ENCODE measurements around the gene MFN2.

MFN2 gene

GRCh38 chr1:11960715-11961114 is 19.5 kb upstream of the MFN2 start:
- no peak overlapping the region for H3K27ac ChIP-seq (ENCODE audit: low read length)
- H3K27me3 ChIP-seq (ENCODE audit: control insufficient read depth in 1 of 2, insufficient read depth in 2 of 2, low read length in 2 of 2) = no peaks in the 10 kb centered on the region
- no peaks in the 10 kb centered on the region for H3K4me1 ChIP-seq (ENCODE audit: control insufficient read depth, insufficient read depth, low read length)
- peaks cover 55% of the 10 kb centered on the region in 2 donors for H3K36me3 ChIP-seq (ENCODE audit: control insufficient read depth in 2 of 2, insufficient read depth in 2 of 2, low read length in 2 of 2)
- no peak overlapping the region for H3K9ac ChIP-seq (ENCODE audit: low read length in 2 of 2)
- no peaks in the 10 kb centered on the region for H3K9me3 ChIP-seq (ENCODE audit: control insufficient read depth in 2 of 2, low read length in 2 of 2)
- no peak overlapping the region for H3K4me3 ChIP-seq (ENCODE audit: low read length in 2 of 2)

- Histone ChIP-seq H3K9ac (ENCODE audit: low read length in 2 of 2) (no peak overlapping the region), H3K36me3 (ENCODE audit: control insufficient read depth in 2 of 2, insufficient read depth in 2 of 2, low read length in 2 of 2) (peaks cover 59% of the 10 kb centered on the region in 2 donors), H3K4me1 (ENCODE audit: control insufficient read depth, insufficient read depth, low read length) (no peaks in the 10 kb centered on the region), H3K4me3 (ENCODE audit: low read length in 2 of 2) (no peak overlapping the region), H3K9me3 (ENCODE audit: control insufficient read depth in 2 of 2, low read length in 2 of 2) (no peaks in the 10 kb centered on the region), H3K27ac (ENCODE audit: low read length) (no peak overlapping the region), H3K27me3 (ENCODE audit: control insufficient read depth in 1 of 2, insufficient read depth in 2 of 2, low read length in 2 of 2) (no peaks in the 10 kb centered on the region)
These were observed 19.0 kb upstream of the MFN2 start for GRCh38 chr1:11961230-11961629.

DNA sequence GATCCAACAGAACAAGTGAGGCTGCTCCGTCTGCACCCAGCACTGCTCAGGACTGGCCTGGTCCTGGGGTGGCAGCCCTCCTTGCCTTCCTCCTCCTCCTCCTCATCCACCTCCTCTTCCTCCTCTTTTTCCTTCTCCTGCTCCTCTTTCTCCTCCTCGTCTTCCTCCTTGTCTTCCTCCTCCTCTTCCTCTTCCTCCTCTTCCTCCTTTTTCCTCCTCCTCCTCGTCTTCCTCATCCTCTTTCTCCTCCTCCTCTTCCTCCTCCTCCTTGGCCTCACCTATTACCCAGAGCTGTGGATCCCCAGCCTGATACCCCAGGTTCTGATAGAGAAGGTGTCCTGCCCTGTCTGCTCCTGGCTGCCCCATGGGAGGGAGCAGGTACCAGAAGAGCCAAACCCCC is 16.6 kb upstream of the MFN2 start:
- H3K27me3 ChIP-seq (ENCODE audit: control insufficient read depth in 1 of 2, insufficient read depth in 2 of 2, low read length in 2 of 2) = no peaks in the 10 kb centered on the region
- no peak overlapping the region for H3K4me3 ChIP-seq (ENCODE audit: low read length in 2 of 2)
- no peaks in the 10 kb centered on the region for H3K4me1 ChIP-seq (ENCODE audit: control insufficient read depth, insufficient read depth, low read length)
- peaks cover 40 to 41% of the 10 kb centered on the region in 2 donors for H3K36me3 ChIP-seq (ENCODE audit: control insufficient read depth in 2 of 2, insufficient read depth in 2 of 2, low read length in 2 of 2)
- no peak overlapping the region for H3K27ac ChIP-seq (ENCODE audit: low read length)
- no peak overlapping the region for H3K9ac ChIP-seq (ENCODE audit: low read length in 2 of 2)
- no peaks in the 10 kb centered on the region for H3K9me3 ChIP-seq (ENCODE audit: control insufficient read depth in 2 of 2, low read length in 2 of 2)

DNA sequence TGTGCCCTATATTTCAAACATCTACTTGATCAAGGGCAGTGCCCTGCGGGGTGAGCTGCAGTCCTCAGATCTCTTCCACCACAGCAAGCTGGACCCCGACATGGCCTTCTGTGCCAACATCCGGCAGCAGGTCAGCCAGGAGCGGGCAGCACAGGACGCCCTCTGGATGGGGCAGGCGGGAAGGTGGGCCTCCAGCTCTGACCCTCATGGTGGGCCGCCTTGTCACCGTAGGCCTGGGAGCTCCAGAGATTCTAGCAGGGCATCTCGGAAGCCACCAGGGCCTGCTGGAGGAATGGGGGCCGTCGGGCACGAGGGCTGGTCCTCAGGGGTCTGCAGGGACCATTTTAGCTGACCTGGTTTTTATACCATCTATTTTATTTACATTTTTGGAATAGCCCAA is 15.6 kb upstream of the MFN2 start:
- Histone ChIP-seq H3K27ac (ENCODE audit: low read length) (no peak overlapping the region), H3K36me3 (ENCODE audit: control insufficient read depth in 2 of 2, insufficient read depth in 2 of 2, low read length in 2 of 2) (peaks cover 38 to 46% of the 10 kb centered on the region in 2 donors), H3K9me3 (ENCODE audit: control insufficient read depth in 2 of 2, low read length in 2 of 2) (no peaks in the 10 kb centered on the region), H3K4me3 (ENCODE audit: low read length in 2 of 2) (no peak overlapping the region), H3K9ac (ENCODE audit: low read length in 2 of 2) (no peak overlapping the region), H3K27me3 (ENCODE audit: control insufficient read depth in 1 of 2, insufficient read depth in 2 of 2, low read length in 2 of 2) (no peaks in the 10 kb centered on the region), H3K4me1 (ENCODE audit: control insufficient read depth, insufficient read depth, low read length) (no peaks in the 10 kb centered on the region)

- H3K36me3 ChIP-seq (ENCODE audit: control insufficient read depth in 2 of 2, insufficient read depth in 2 of 2, low read length in 2 of 2) = peaks cover 28 to 36% of the 10 kb centered on the region in 2 donors
- H3K27ac ChIP-seq (ENCODE audit: low read length) = no peak overlapping the region
- H3K4me1 ChIP-seq (ENCODE audit: control insufficient read depth, insufficient read depth, low read length) = no peaks in the 10 kb centered on the region
- no peaks in the 10 kb centered on the region for H3K27me3 ChIP-seq (ENCODE audit: control insufficient read depth in 1 of 2, insufficient read depth in 2 of 2, low read length in 2 of 2)
- no peaks in the 10 kb centered on the region for H3K9me3 ChIP-seq (ENCODE audit: control insufficient read depth in 2 of 2, low read length in 2 of 2)
- H3K4me3 ChIP-seq (ENCODE audit: low read length in 2 of 2) = no peak overlapping the region
- peak overlapping the region in 1 of 2 donors; percentile 36 for H3K9ac ChIP-seq (ENCODE audit: low read length in 2 of 2)
These were observed 13.2 kb upstream of the MFN2 start for GRCh38 chr1:11967028-11967547.

GRCh38 chr1:11970441-11971185 is 9.6 kb upstream of the MFN2 start:
- H3K36me3 ChIP-seq (ENCODE audit: control insufficient read depth in 2 of 2, insufficient read depth in 2 of 2, low read length in 2 of 2) = peaks cover 26 to 35% of the 10 kb centered on the region in 2 donors
- no peaks in the 10 kb centered on the region for H3K4me1 ChIP-seq (ENCODE audit: control insufficient read depth, insufficient read depth, low read length)
- H3K4me3 ChIP-seq (ENCODE audit: low read length in 2 of 2) = no peak overlapping the region
- H3K9me3 ChIP-seq (ENCODE audit: control insufficient read depth in 2 of 2, low read length in 2 of 2) = no peaks in the 10 kb centered on the region
- H3K27ac ChIP-seq (ENCODE audit: low read length) = no peak overlapping the region
- no peak overlapping the region for H3K9ac ChIP-seq (ENCODE audit: low read length in 2 of 2)
- no peaks in the 10 kb centered on the region for H3K27me3 ChIP-seq (ENCODE audit: control insufficient read depth in 1 of 2, insufficient read depth in 2 of 2, low read length in 2 of 2)

DNA sequence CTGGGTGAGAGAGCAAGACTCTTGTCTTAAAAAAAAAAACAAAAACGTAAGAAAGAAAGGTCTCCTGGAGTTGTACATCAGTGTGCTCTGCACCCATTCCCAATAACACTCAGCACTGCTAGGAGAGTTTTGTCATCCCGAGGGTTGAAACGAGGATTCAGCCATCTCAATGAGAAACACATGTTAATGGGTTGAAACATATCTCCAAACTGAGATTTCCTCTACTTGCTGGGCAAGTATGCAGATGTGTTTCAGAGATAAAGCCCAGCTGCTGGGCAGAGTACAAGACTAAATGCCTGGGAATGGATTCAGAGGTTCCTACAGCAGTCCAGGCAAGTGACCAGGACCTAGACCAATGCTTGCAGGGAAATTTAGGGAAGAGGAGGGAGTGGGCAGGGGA is 2.6 kb upstream of the MFN2 start:
- Histone ChIP-seq H3K9ac (ENCODE audit: low read length in 2 of 2) (no peak overlapping the region), H3K27me3 (ENCODE audit: control insufficient read depth in 1 of 2, insufficient read depth in 2 of 2, low read length in 2 of 2) (no peaks in the 10 kb centered on the region), H3K36me3 (ENCODE audit: control insufficient read depth in 2 of 2, insufficient read depth in 2 of 2, low read length in 2 of 2) (peaks cover 19 to 21% of the 10 kb centered on the region in 2 donors), H3K4me1 (ENCODE audit: control insufficient read depth, insufficient read depth, low read length) (peaks cover 34% of the 10 kb centered on the region), H3K4me3 (ENCODE audit: low read length in 2 of 2) (no peak overlapping the region), H3K9me3 (ENCODE audit: control insufficient read depth in 2 of 2, low read length in 2 of 2) (no peaks in the 10 kb centered on the region), H3K27ac (ENCODE audit: low read length) (no peak overlapping the region)

GRCh38 chr1:11978301-11978700 is 1.9 kb upstream of the MFN2 start:
- Histone ChIP-seq H3K9me3 (ENCODE audit: control insufficient read depth in 2 of 2, low read length in 2 of 2) (no peaks in the 10 kb centered on the region), H3K36me3 (ENCODE audit: control insufficient read depth in 2 of 2, insufficient read depth in 2 of 2, low read length in 2 of 2) (peaks cover 18 to 23% of the 10 kb centered on the region in 2 donors), H3K27me3 (ENCODE audit: control insufficient read depth in 1 of 2, insufficient read depth in 2 of 2, low read length in 2 of 2) (no peaks in the 10 kb centered on the region), H3K4me3 (ENCODE audit: low read length in 2 of 2) (no peak overlapping the region), H3K4me1 (ENCODE audit: control insufficient read depth, insufficient read depth, low read length) (peaks cover 41% of the 10 kb centered on the region), H3K9ac (ENCODE audit: low read length in 2 of 2) (no peak overlapping the region), H3K27ac (ENCODE audit: low read length) (peak overlapping the region; percentile 97)

- no peaks in the 10 kb centered on the region for H3K27me3 ChIP-seq (ENCODE audit: control insufficient read depth in 1 of 2, insufficient read depth in 2 of 2, low read length in 2 of 2)
- H3K36me3 ChIP-seq (ENCODE audit: control insufficient read depth in 2 of 2, insufficient read depth in 2 of 2, low read length in 2 of 2) = peaks cover 27 to 29% of the 10 kb centered on the region in 2 donors
- H3K4me3 ChIP-seq (ENCODE audit: low read length in 2 of 2) = peak overlapping the region; percentile 96 to 97
- H3K9me3 ChIP-seq (ENCODE audit: control insufficient read depth in 2 of 2, low read length in 2 of 2) = no peaks in the 10 kb centered on the region
- peak overlapping the region; percentile 97 for H3K27ac ChIP-seq (ENCODE audit: low read length)
- H3K9ac ChIP-seq (ENCODE audit: low read length in 2 of 2) = peak overlapping the region; percentile 96 to 98
- peaks cover 47% of the 10 kb centered on the region for H3K4me1 ChIP-seq (ENCODE audit: control insufficient read depth, insufficient read depth, low read length)
These were observed 1.0 kb upstream of the MFN2 start for GRCh38 chr1:11979028-11979850.

DNA sequence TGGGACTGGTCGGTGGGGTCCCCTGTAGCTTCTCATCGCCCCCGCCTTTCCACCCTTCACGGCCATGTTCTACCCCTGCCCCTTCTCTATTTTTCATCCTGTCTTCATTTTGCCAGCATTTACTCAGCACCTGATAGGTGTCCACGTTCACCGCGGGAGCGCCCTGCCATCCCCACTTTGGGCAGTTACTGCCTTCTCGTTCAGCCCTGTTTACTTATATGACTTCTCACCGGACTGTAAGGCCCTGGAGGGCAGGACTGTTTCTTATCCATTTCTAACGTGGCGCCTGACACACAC is 380 bp downstream of the MFN2 start:
- Histone ChIP-seq H3K4me1 (ENCODE audit: control insufficient read depth, insufficient read depth, low read length) (peaks cover 52% of the 10 kb centered on the region), H3K27ac (ENCODE audit: low read length) (peak overlapping the region; percentile 97), H3K4me3 (ENCODE audit: low read length in 2 of 2) (peak overlapping the region; percentile 96 to 97), H3K9me3 (ENCODE audit: control insufficient read depth in 2 of 2, low read length in 2 of 2) (no peaks in the 10 kb centered on the region), H3K9ac (ENCODE audit: low read length in 2 of 2) (peak overlapping the region; percentile 96 to 98), H3K27me3 (ENCODE audit: control insufficient read depth in 1 of 2, insufficient read depth in 2 of 2, low read length in 2 of 2) (no peaks in the 10 kb centered on the region), H3K36me3 (ENCODE audit: control insufficient read depth in 2 of 2, insufficient read depth in 2 of 2, low read length in 2 of 2) (peaks cover 24 to 26% of the 10 kb centered on the region in 2 donors)

All from stomach smooth muscle (tissue), 2 donors.